K562 (cell line): ENCODE results near the gene PTP4A1. TPM values are rescaled to one million over a fixed set of nuclear protein-coding genes. Genes with fewer than 3 reads are reported as not detected.
A peak's percentile ranks its signal among the peaks of the same experiment; 100 is the strongest.

Source experiments
- ATAC-seq: fragments of 200-7000 bp; cut with Tn5 transposase; 3 replicates; pipeline ENCODE4 v1.9.1; 2020; ENCODE audit warnings: moderate library complexity
- BruUV-seq: library from RNA; stranded (reverse); fragments of 400-500 nt; replicated peaks from 2 replicates; lab custom pipeline; 2021; lab: Mats Ljungman, UMichigan
- CTCF ChIA-PET: fragments of 300-600 bp; formaldehyde crosslinking; extraction: SDS; loops from one replicate; lab custom pipeline; 2021; ENCODE audit warnings: low intra/inter-chr PET ratio; lab: Yijun Ruan, JAX
- POLR2A ChIA-PET: fragments of 300-600, 350-650 bp; sonication (Branson Sonifier 250); formaldehyde crosslinking; extraction: SDS; loops from one replicate; lab custom pipeline; 2021; ENCODE audit warnings: antibody characterized with exemption, inconsistent platforms; lab: Yijun Ruan, JAX
- DNase-seq, 4 experiments: peaks; one replicate each; pipeline versions ENCODE4 v3.0.0 to v3.0.0-alpha.2; 2011 to 2018; ENCODE audit warnings: low spot score in 3 of 4, mixed read lengths in 3 of 4; ENCODE audit errors: extremely low read depth in 1 of 4
- FAIRE-seq: peaks from 2 replicates; lab custom pipeline; 2011; peaks lifted over from hg19 to GRCh38; lab: Jason Lieb, UNC
- H2AFZ ChIP-seq: 2 replicates; pipeline ENCODE4 v1.6.0; 2011; ENCODE audit warnings: low read depth, low read length, control low read depth, inconsistent platforms
- H3K27ac ChIP-seq: fragments of 200-600 bp; 3 replicates; pipeline ENCODE4 v1.8.0; 2011; ENCODE audit warnings: low read depth, mild to moderate bottlenecking, control low read depth, inconsistent platforms, low read length, moderate library complexity, mixed read lengths; ENCODE audit errors: extremely low read depth
- H3K27me3 ChIP-seq, 2 experiments: fragments of 300-600 bp in 1 of 2; 2 replicates in 1 of 2; 3 replicates in 1 of 2; pipeline versions ENCODE4 v1.6.0 to v1.8.0; 2011; ENCODE audit warnings: inconsistent platforms in 2 of 2, low read length in 2 of 2, mild to moderate bottlenecking in 1 of 2, mixed read lengths in 1 of 2, moderate library complexity in 1 of 2; ENCODE audit not compliant: control insufficient read depth in 2 of 2, insufficient read depth in 2 of 2
- H3K36me3 ChIP-seq: fragments of 300-600 bp; 3 replicates; pipeline ENCODE4 v1.8.0; 2011; ENCODE audit warnings: mild to moderate bottlenecking, low read length, inconsistent platforms; ENCODE audit not compliant: control insufficient read depth, insufficient read depth
- H3K4me1 ChIP-seq, 2 experiments: fragments of 200-600 bp in 1 of 2; replicated peaks in 1 of 2; 2 replicates in 1 of 2; 3 replicates in 1 of 2; pipeline versions ENCODE4 v1.5.1 to v1.8.0; 2011; ENCODE audit warnings: inconsistent platforms in 2 of 2, low read length in 2 of 2, mild to moderate bottlenecking in 1 of 2, mixed read lengths in 1 of 2, moderate library complexity in 1 of 2; ENCODE audit not compliant: control insufficient read depth in 2 of 2, insufficient read depth in 2 of 2
- H3K4me2 ChIP-seq: 2 replicates; pipeline ENCODE4 v1.6.1; 2011; ENCODE audit warnings: low read length, control low read depth, inconsistent platforms, mixed read lengths; ENCODE audit not compliant: insufficient read depth
- H3K4me3 ChIP-seq: fragments of 200-600 bp; sonication (generic), shearing (Covaris generic); 2 replicates; pipeline ENCODE4 v1.5.1; 2016; ENCODE audit warnings: control low read depth, inconsistent platforms
- H3K79me2 ChIP-seq: fragments of 200-600 bp; 3 replicates; pipeline ENCODE4 v1.8.0; 2011; ENCODE audit warnings: low read length, inconsistent platforms; ENCODE audit not compliant: control insufficient read depth, insufficient read depth
- H3K9ac ChIP-seq, 2 experiments: 2 replicates each; pipeline versions ENCODE4 v1.6.0 to v1.6.1; 2011; ENCODE audit warnings: low read depth in 2 of 2, low read length in 2 of 2, control low read depth in 1 of 2, inconsistent platforms in 1 of 2, mild to moderate bottlenecking in 1 of 2, mixed read lengths in 1 of 2; ENCODE audit not compliant: insufficient read depth in 1 of 2
- H3K9me1 ChIP-seq: one replicate; pipeline ENCODE4 v1.6.0; 2011; ENCODE audit warnings: inconsistent platforms, mild to moderate bottlenecking, low read length, moderate library complexity; ENCODE audit not compliant: control insufficient read depth, insufficient read depth
- H3K9me3 ChIP-seq: replicated peaks from 2 replicates; pipeline ENCODE4 v1.5.1; 2011; ENCODE audit warnings: low read depth, low read length, inconsistent platforms; ENCODE audit not compliant: control insufficient read depth, insufficient read depth
- H4K20me1 ChIP-seq: replicated peaks from 2 replicates; pipeline ENCODE4 v1.6.1; 2011; ENCODE audit warnings: low read length, inconsistent platforms, mixed read lengths; ENCODE audit not compliant: control insufficient read depth, insufficient read depth
- CBX1 ChIP-seq: sonication (generic); IDR thresholded peaks from 2 replicates; pipeline ENCODE4 v1.6.1; 2016; ENCODE audit warnings: antibody characterized with exemption, low read depth, mild to moderate bottlenecking
- FOXP4 ChIP-seq: sonication (generic); formaldehyde crosslinking; IDR thresholded peaks from 2 replicates; pipeline ENCODE4 v1.8.0; 2022; ENCODE audit warnings: mild to moderate bottlenecking, missing genetic modification reagents, borderline replicate concordance
- KAT2B ChIP-seq: IDR thresholded peaks from one replicate; pipeline ENCODE4 v1.6.1; 2012; ENCODE audit warnings: low read depth, mild to moderate bottlenecking, control low read depth, inconsistent platforms, low read length, moderate library complexity
- LARP7 ChIP-seq: fragments of 450-650 bp; IDR thresholded peaks from 2 replicates; pipeline ENCODE4 v1.6.1; 2016
- MAFK ChIP-seq: IDR thresholded peaks from 2 replicates; pipeline ENCODE4 v1.6.1; 2011; ENCODE audit warnings: low read length, improper control_type of control experiment
- MYBL2 ChIP-seq, 2 experiments: fragments of 450-650 bp in 1 of 2; sonication (generic) in 1 of 2; formaldehyde crosslinking in 1 of 2; IDR thresholded peaks; 2 replicates each; pipeline versions ENCODE4 v1.6.1 to v1.8.1; 2017 to 2022; ENCODE audit warnings: borderline replicate concordance in 1 of 2, inconsistent platforms in 1 of 2, low read depth in 1 of 2, mild to moderate bottlenecking in 1 of 2, missing genetic modification reagents in 1 of 2, moderate library complexity in 1 of 2
- PATZ1 ChIP-seq: fragments of 250-450 bp; sonication (Bioruptor Pico); IDR thresholded peaks from 2 replicates; pipeline ENCODE4 v1.5.0; 2020; ENCODE audit warnings: mild to moderate bottlenecking, borderline replicate concordance
- POLR3G ChIP-seq: IDR thresholded peaks from 2 replicates; pipeline ENCODE4 v1.6.1; 2011; ENCODE audit not compliant: insufficient read length, insufficient replicate concordance; ENCODE audit errors: extremely low read depth
- RFX1 ChIP-seq: fragments of 450-650 bp; IDR thresholded peaks from 2 replicates; pipeline ENCODE4 v1.6.1; 2016; ENCODE audit warnings: mild to moderate bottlenecking, moderate library complexity
- SMAD2 ChIP-seq: fragments of 150-350 bp; IDR thresholded peaks from 2 replicates; pipeline ENCODE4 v1.6.1; 2014; ENCODE audit warnings: low read depth, mild to moderate bottlenecking, low read length
- SMC3 ChIP-seq: conservative IDR thresholded peaks from 2 replicates; pipeline ENCODE4 v1.6.1; 2011; ENCODE audit warnings: low read depth, low read length, improper control_type of control experiment; ENCODE audit not compliant: insufficient read depth
- SNIP1 ChIP-seq: fragments of 450-650 bp; IDR thresholded peaks from 2 replicates; pipeline ENCODE4 v1.7.1; 2017; ENCODE audit warnings: low read depth, mild to moderate bottlenecking
- SPI1 ChIP-seq: IDR thresholded peaks from 2 replicates; pipeline ENCODE4 v1.6.1; 2011; ENCODE audit warnings: low read depth, low read length, control low read depth, borderline replicate concordance
- ZBTB8A ChIP-seq: fragments of 450-650 bp; IDR thresholded peaks from 2 replicates; pipeline ENCODE4 v1.6.1; 2018; ENCODE audit warnings: mild to moderate bottlenecking, moderate library complexity; ENCODE audit not compliant: partially characterized antibody
- ZFP30 ChIP-seq: fragments of 250-450 bp; sonication (Bioruptor Pico); IDR thresholded peaks from 2 replicates; pipeline ENCODE4 v1.8.0; 2022; ENCODE audit warnings: moderate library complexity, mild to moderate bottlenecking, inconsistent platforms, borderline replicate concordance
- ZNF277 ChIP-seq: fragments of 250-450 bp; sonication (Bioruptor Pico); IDR thresholded peaks from 2 replicates; pipeline ENCODE4 v1.8.0; 2022; ENCODE audit warnings: inconsistent platforms, mild to moderate bottlenecking, moderate library complexity, borderline replicate concordance
- ZNF589 ChIP-seq: fragments of 200-800 bp; sonication (Bioruptor generic); IDR thresholded peaks from 2 replicates; pipeline ENCODE4 v1.6.1; 2016; ENCODE audit warnings: low read depth, missing genetic modification characterization, missing compliant biosample characterization
- WGBS: fragments of 100-300 bp; shearing (Covaris generic); methylation state at CpG from one replicate; pipeline ENCODE4 v1.1.6; 2016; ENCODE audit warnings: low coverage, mixed read lengths; ENCODE audit not compliant: insufficient coverage; ENCODE audit errors: missing lambda C conversion rate; 5-methylcytosine and 5-hydroxymethylcytosine counted together
- in situ Hi-C: fragments of 300-500 bp; cut with MboI; formaldehyde crosslinking; loops from 4 replicates; pipeline ENCODE4 v1.15.0; 2018; ENCODE audit warnings: inconsistent platforms, mixed read lengths
- intact Hi-C: fragments of 100-400 bp; cut with micrococcal nuclease; formaldehyde crosslinking; loops from 2 replicates; pipeline ENCODE4 v1.14.2; 2022
- polyA plus RNA-seq, 8 experiments: library from polyadenylated mRNA; depleted of rRNA in 4 of 8; stranded (reverse) in 5 of 8; unstranded in 3 of 8; fragments of >200 nt; fragmentation: Nextera tagmentation in 2 of 8; fragmentation: Illumina TruSeq in 1 of 8; extraction: Ambion mirVana in 2 of 8; extraction: Trizol in 1 of 8; gene quantifications; 2 replicates each; pipeline versions ENCODE4 v1.2.1 to v1.2.3, GENCODE V29; 2011 to 2014; ENCODE audit warnings: inconsistent platforms in 1 of 8, missing spikeins in 1 of 8
- total RNA-seq, 7 experiments: library from RNA; depleted of rRNA in 6 of 7; stranded (reverse); fragments of >200 nt in 6 of 7; fragmentation: Illumina TruSeq in 2 of 7; extraction: Trizol in 2 of 7; gene quantifications; 2 replicates each; pipeline versions ENCODE4 v1.2.1 to v1.2.3, GENCODE V29; 2011 to 2021; ENCODE audit warnings: low replicate concordance in 1 of 7

The PTP4A1 gene
- total and polyA plus RNA-seq, 9 of the 15 experiments (the other 6 are each of a cell fraction or from before 2014, with no cell fraction given): 3.7 to 67.5 (median 13.1) TPM

- BruUV-seq: no TSS peak
- no peak overlapping the region for H2AFZ ChIP-seq
- TF ChIP-seq SMC3 (no peak), CBX1 (no peak), ZBTB8A (no peak), ZFP30 (CRISPR knock-in tag) (no peak), ZNF277 (CRISPR knock-in tag) (no peak), SNIP1 (no peak), FOXP4 (CRISPR knock-in tag) (no peak), LARP7 (no peak), POLR3G (no peak), PATZ1 (CRISPR knock-in tag) (no peak), MAFK (no peak), ZNF589 (CRISPR knock-in tag) (no peak), RFX1 (no peak), SMAD2 (no peak), MYBL2 (IDR thresholded peaks at IDR 0.05; ENCODE audit: low read depth) (no peak), MYBL2 (CRISPR knock-in tag; IDR thresholded peaks at IDR 0.05; ENCODE audit: borderline replicate concordance) (no peak), KAT2B (no peak), SPI1 (no peak)
- TF ChIP-seq, all 486 proteins: peak for 0
- FAIRE-seq (no peak), DNase-seq (peak in 1 of 4 experiments; percentile 7), ATAC-seq (no peak)
- no peaks in the 10 kb centered on the region; the same call in 1 of the 2 replicates for H3K9me3 ChIP-seq
- no peak overlapping the region for H3K9ac ChIP-seq
- H4K20me1 ChIP-seq: no peaks in the 10 kb centered on the region
- intact Hi-C loops: no loop called here
- H3K27ac ChIP-seq: no peak overlapping the region
- no peak overlapping the region for H3K4me2 ChIP-seq
- no peaks in the 10 kb centered on the region for H3K27me3 ChIP-seq
- no peaks in the 10 kb centered on the region for H3K36me3 ChIP-seq
- in situ Hi-C loops: no loop called here
- H3K9me1 ChIP-seq: no peaks in the 10 kb centered on the region
- CTCF ChIA-PET: no interaction called here
- POLR2A ChIA-PET: no interaction called here
- no peaks in the 10 kb centered on the region for H3K79me2 ChIP-seq
- WGBS: 0% methylated on average over 1 of the region's 1 CpG
- no peaks in the 10 kb centered on the region for H3K4me1 ChIP-seq
- H3K4me3 ChIP-seq: no peak overlapping the region
Measured at GRCh38 chr6:63530991-63531390, 41.3 kb upstream of the PTP4A1 start.
